Coronary artery (tissue), 2 donors: ENCODE data around the gene SPEM1.
A peak's percentile ranks its signal among the peaks of the same experiment; 100 is the strongest.

Source experiments
- DNase-seq: peaks from one replicate; pipeline ENCODE4 v3.0.0-alpha.2; 2017; ENCODE audit warnings: low spot score
- H3K27ac ChIP-seq, 2 donors: fragments of 200-600 bp; sonication (generic); one replicate each; pipeline ENCODE4 v1.5.1; 2016 to 2019
- H3K4me3 ChIP-seq: fragments of 200-600 bp; sonication (generic); 2 replicates; pipeline ENCODE4 v1.5.1; 2016; ENCODE audit warnings: mild to moderate bottlenecking, moderate library complexity
- CTCF ChIP-seq: fragments of 200-600 bp; sonication (generic); IDR thresholded peaks from one replicate; pipeline ENCODE4 v1.5.1; 2019; ENCODE audit warnings: antibody characterized with exemption

The SPEM1 gene

GRCh38 chr17:7382901-7383300 is 37.2 kb upstream of the SPEM1 start:
- Histone ChIP-seq H3K4me3 (no peak overlapping the region), H3K27ac (no peak overlapping the region)
- no peak for TF ChIP-seq CTCF
- no peak for DNase-seq

GRCh38 chr17:7383371-7383741 is 36.8 kb upstream of the SPEM1 start:
- peak overlapping the region; percentile 77 for H3K4me3 ChIP-seq
- DNase-seq: no peak
- H3K27ac ChIP-seq: peak overlapping the region in 1 of 2 donors; percentile 61
- no peak for TF ChIP-seq CTCF

GRCh38 chr17:7383742-7384488 is 36.2 kb upstream of the SPEM1 start:
- TF ChIP-seq CTCF: no peak
- H3K4me3 ChIP-seq: peak overlapping the region; percentile 77
- no peak for DNase-seq
- peak overlapping the region in 1 of 2 donors; percentile 61 for H3K27ac ChIP-seq

- Histone ChIP-seq H3K4me3 (peak overlapping the region; percentile 77), H3K27ac (peak overlapping the region in 1 of 2 donors; percentile 61)
- no peak for TF ChIP-seq CTCF
- no peak for DNase-seq
Observed at GRCh38 chr17:7384489-7385081, 35.5 kb upstream of the SPEM1 start.

GRCh38 chr17:7388856-7389255 is 31.3 kb upstream of the SPEM1 start:
- Histone ChIP-seq H3K27ac (no peak overlapping the region), H3K4me3 (no peak overlapping the region)
- DNase-seq: no peak
- no peak for TF ChIP-seq CTCF

GRCh38 chr17:7389924-7390910 is 29.9 kb upstream of the SPEM1 start:
- Histone ChIP-seq H3K27ac (no peak overlapping the region), H3K4me3 (no peak overlapping the region)
- TF ChIP-seq CTCF: no peak
- DNase-seq: no peak
